GM12874 (cell line): ENCODE measurements around the gene NLGN4Y.

ENCODE experiments used
- CTCF ChIP-seq: IDR thresholded peaks from 2 replicates; pipeline ENCODE4 v1.5.1; 2011; ENCODE audit warnings: low read depth, mild to moderate bottlenecking, control low read depth, low read length, moderate library complexity; ENCODE audit not compliant: insufficient read depth

NLGN4Y gene

GRCh38 chrY:14618513-14618912 lies 94.2 kb downstream of the NLGN4Y start:
- 0 out of 2 replicates have a peak, but pooled peaks have one; percentile 3 for TF ChIP-seq CTCF

GRCh38 chrY:14628208-14628607 lies 103.9 kb downstream of the NLGN4Y start:
- TF ChIP-seq CTCF, result no peak

- TF ChIP-seq CTCF, result no peak
These were observed 107.3 kb downstream of the NLGN4Y start for GRCh38 chrY:14631676-14632075.

- TF ChIP-seq CTCF, result no peak
These were observed 109.4 kb downstream of the NLGN4Y start for GRCh38 chrY:14633718-14634117.

GRCh38 chrY:14634954-14635353 lies 110.6 kb downstream of the NLGN4Y start:
- TF ChIP-seq CTCF, result no peak

GRCh38 chrY:14637551-14637950 lies 113.2 kb downstream of the NLGN4Y start:
- TF ChIP-seq CTCF, result no peak

GRCh38 chrY:14641853-14642252 lies 117.5 kb downstream of the NLGN4Y start:
- TF ChIP-seq CTCF, result no peak
